CD4-positive, alpha-beta T cell treated with Interleukin-15 for 1 hour (primary cell): ENCODE results near the gene CCNB3.

ENCODE experiments used
- DNase-seq: peaks from one replicate; pipeline ENCODE4 v3.0.0-alpha.2; 2020

The CCNB3 gene

DNA sequence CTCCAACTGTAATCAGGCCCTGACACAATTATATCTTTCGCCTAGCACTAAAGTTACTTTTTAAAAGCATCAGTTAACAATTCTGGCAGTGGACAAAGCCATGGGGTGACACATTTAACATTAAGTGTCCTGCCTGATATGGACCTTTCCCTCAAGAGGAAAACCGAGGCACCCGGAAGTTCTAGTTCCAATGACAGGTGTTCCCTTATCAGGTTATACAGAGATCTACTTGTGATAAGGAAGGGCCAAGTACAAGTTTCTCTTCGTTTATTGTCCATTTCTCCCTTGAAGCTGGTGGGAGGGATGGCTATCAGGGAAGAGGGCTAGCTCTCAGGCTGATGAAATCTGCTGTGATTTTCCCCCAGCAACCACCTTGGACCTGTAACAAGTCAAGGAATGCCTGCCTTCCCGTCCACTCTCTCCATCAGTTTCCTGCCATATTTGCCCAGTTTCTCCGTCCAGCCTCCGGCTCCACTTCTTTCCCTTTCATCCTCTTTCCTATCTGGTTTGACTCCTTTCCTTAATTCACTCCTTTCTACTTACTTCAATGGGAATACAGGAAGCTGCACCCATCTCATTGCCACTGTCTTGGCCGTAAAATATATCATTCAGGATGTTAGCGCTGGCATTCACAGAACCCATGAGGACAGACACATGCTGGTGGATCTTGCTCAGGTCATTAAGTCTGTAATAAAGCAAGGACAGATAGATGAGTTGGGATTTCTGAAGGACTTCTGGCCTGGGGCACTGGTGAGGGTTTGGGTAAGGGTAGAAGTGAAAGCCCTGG is 171.1 kb downstream of the CCNB3 start:
- DNase-seq = no peak

DNA sequence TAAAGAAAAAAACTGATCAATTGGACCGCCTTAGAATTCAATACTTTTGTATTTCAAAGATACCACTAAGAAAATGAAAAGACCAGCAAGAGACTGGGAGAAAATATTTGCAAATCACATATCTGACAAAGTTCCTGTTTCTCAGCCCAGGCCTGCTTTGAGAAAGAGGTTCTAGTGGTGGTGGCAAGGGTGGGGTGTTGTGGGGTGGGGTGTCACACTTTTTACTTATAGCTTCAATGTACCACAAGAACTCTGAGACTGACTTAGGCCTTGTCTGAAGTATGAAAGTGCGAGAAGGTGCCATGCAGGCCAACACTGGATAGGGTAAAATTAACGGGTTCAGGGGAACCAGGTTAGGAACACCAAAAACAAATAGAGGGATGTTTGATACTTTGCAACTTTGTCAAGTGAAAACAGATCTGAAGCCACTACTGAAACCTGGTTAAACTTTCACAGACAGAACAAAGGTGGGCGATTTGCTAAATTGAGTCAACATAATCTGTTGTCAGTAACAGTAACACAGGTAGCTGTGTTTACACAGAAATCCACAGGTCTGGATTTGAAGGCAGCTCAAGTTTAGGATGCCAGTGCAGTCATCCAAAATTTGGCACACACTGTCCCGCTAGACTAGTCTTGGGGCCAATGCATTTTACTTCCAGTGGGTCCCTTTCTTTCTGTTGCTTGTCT is 177.3 kb downstream of the CCNB3 start:
- DNase-seq = no peak

DNA sequence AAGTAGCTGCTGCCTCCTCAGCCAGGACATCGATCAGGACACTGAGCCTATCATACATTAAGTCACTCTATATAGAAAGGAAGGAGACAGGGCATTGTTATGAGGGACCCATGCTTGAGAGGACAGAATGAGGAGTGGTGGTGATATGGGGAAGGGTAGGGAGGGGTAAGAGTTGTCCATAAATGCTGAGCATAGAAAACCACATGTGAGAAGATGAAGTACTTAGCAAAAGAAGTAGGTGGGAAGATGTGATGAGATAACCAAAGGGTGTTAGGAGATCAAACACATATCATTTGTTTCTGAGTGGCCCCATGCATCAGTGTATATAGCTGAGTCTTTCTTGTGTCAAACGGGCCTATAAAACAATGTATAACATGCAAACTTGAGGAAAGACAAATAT is 182.0 kb downstream of the CCNB3 start:
- DNase-seq = no peak

DNA sequence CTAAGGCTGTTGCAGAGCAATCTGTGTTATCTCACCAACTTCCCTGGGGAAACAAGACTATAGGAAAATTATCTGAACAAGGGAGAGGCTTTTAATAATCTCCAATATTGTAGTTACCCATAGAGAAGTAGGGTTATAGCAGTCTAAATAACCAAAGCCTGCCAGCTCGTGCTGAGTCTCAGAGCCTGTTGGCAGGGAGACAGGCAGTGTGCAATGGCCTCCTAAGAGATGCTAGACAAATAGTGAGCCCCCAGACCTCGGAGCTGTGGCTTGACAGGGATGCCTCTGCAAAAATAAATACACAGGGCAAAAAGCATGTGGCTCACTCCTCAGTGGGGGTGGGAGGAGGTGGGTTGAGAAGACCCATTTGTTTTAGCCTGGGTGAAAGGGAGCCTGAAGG is 189.3 kb downstream of the CCNB3 start:
- no peak for DNase-seq
